Skin epidermis (tissue), 12 donors: Measurements from ENCODE around the gene C1QL4.
"Not testable (repeated sequence)": the region's sequence is repeated elsewhere in the genome, so short reads cannot be mapped to it uniquely, and the experiment has no call there.

Source experiments
- H3K27ac ChIP-seq, 21 experiments: fragments of 200-600 bp; sonication (generic) in 11 of 21; one replicate each; pipeline ENCODE4 v1.5.0; 2020; ENCODE audit warnings: mild to moderate bottlenecking in 3 of 21, inconsistent platforms in 2 of 21, moderate library complexity in 2 of 21
- H3K4me3 ChIP-seq, 7 experiments: fragments of 200-600 bp; sonication (generic) in 2 of 7; one replicate each; pipeline ENCODE4 v1.5.0; 2020; ENCODE audit warnings: inconsistent platforms in 2 of 7, mild to moderate bottlenecking in 2 of 7, moderate library complexity in 1 of 7

The C1QL4 gene

GRCh38 chr12:49320411-49321103 is 16.4 kb downstream of the C1QL4 start:
- not testable (repeated sequence) for H3K4me3 ChIP-seq, H3K27ac ChIP-seq

GRCh38 chr12:49317118-49317517 is 19.9 kb downstream of the C1QL4 start:
- H3K4me3 ChIP-seq, H3K27ac ChIP-seq: not testable (repeated sequence)

GRCh38 chr12:49314811-49315210 is 22.2 kb downstream of the C1QL4 start:
- H3K27ac ChIP-seq, result no peak overlapping the region
- no peak overlapping the region for H3K4me3 ChIP-seq

- not testable (repeated sequence) for H3K27ac ChIP-seq, H3K4me3 ChIP-seq
Measured at GRCh38 chr12:49310451-49311000, 26.5 kb downstream of the C1QL4 start.

GRCh38 chr12:49309386-49309785 is 27.6 kb downstream of the C1QL4 start:
- Histone ChIP-seq H3K4me3 (no peak overlapping the region), H3K27ac (no peak overlapping the region)

- Histone ChIP-seq H3K4me3 (no peak overlapping the region), H3K27ac (no peak overlapping the region)
Measured at GRCh38 chr12:49305762-49306510, 31.1 kb downstream of the C1QL4 start.

GRCh38 chr12:49304161-49304560 is 32.8 kb downstream of the C1QL4 start:
- H3K27ac ChIP-seq, result no peak overlapping the region
- H3K4me3 ChIP-seq, result no peak overlapping the region

- Histone ChIP-seq H3K4me3 (no peak overlapping the region), H3K27ac (no peak overlapping the region)
Measured at GRCh38 chr12:49301760-49302159, 35.2 kb downstream of the C1QL4 start.

- Histone ChIP-seq H3K27ac (no peak overlapping the region), H3K4me3 (no peak overlapping the region)
Measured at GRCh38 chr12:49298160-49298559, 38.8 kb downstream of the C1QL4 start.

GRCh38 chr12:49297695-49298060 is 39.3 kb downstream of the C1QL4 start:
- H3K27ac ChIP-seq, result no peak overlapping the region
- H3K4me3 ChIP-seq, result peak overlapping the region in 5 of 7 experiments; percentile 8 to 26 (median 9)

GRCh38 chr12:49296836-49297694 is 39.9 kb downstream of the C1QL4 start:
- Histone ChIP-seq H3K4me3 (peak overlapping the region in 6 of 7 experiments; percentile 8 to 26 (median 12)), H3K27ac (no peak overlapping the region)

- Histone ChIP-seq H3K4me3 (peak overlapping the region in 2 of 7 experiments; percentile 24 to 26), H3K27ac (no peak overlapping the region)
Measured at GRCh38 chr12:49296034-49296835, 40.8 kb downstream of the C1QL4 start.

GRCh38 chr12:49295082-49295936 is 41.7 kb downstream of the C1QL4 start, which contains the start of gene PRPH:
TSS of gene PRPH (plus strand) at chr12:49295147. CDS start at chr12:49295201, 54 bp downstream.
- H3K4me3 ChIP-seq, result no peak within 1 kb of the TSS
- no peak within 1 kb of the TSS for H3K27ac ChIP-seq

- H3K27ac ChIP-seq, result no peak overlapping the region
- H3K4me3 ChIP-seq, result no peak overlapping the region
Measured at GRCh38 chr12:49294804-49295081, 42.2 kb downstream of the C1QL4 start.

GRCh38 chr12:49294086-49294803 is 42.7 kb downstream of the C1QL4 start:
- Histone ChIP-seq H3K27ac (no peak overlapping the region), H3K4me3 (no peak overlapping the region)

- H3K4me3 ChIP-seq, result peak overlapping the region in 1 of 7 experiments; percentile 19
- peak overlapping the region in 1 of 21 experiments; percentile 3 for H3K27ac ChIP-seq
Measured at GRCh38 chr12:49293056-49293956, 43.7 kb downstream of the C1QL4 start.

- peak overlapping the region in 1 of 21 experiments; percentile 3 for H3K27ac ChIP-seq
Measured at GRCh38 chr12:49292729-49293055, 44.3 kb downstream of the C1QL4 start.

More at GRCh38 chr12:49292729-49293055, 44.3 kb downstream of the C1QL4 start:
- H3K4me3 ChIP-seq, result no peak overlapping the region
